HepG2 (cell line): ENCODE results near the gene SLC28A1. TPM values are rescaled to one million over a fixed set of nuclear protein-coding genes. Genes with fewer than 3 reads are reported as not detected.
A peak's percentile ranks its signal among the peaks of the same experiment; 100 is the strongest.

Experiments
- ATAC-seq: fragments of 200-7000 bp; cut with Tn5 transposase; 3 replicates; pipeline ENCODE4 v1.9.1; 2020; ENCODE audit warnings: mild to moderate bottlenecking, moderate library complexity
- BruUV-seq: library from RNA; stranded (reverse); fragments of 400-500 nt; replicated peaks from 2 replicates; lab custom pipeline; 2021; lab: Mats Ljungman, UMichigan
- CTCF ChIA-PET: fragments of 300-600 bp; formaldehyde crosslinking; extraction: SDS; loops from one replicate; lab custom pipeline; 2021; ENCODE audit warnings: low total read pairs, inconsistent platforms, low intra/inter-chr PET ratio; lab: Yijun Ruan, JAX
- POLR2A ChIA-PET: fragments of 350-600 bp; sonication (Branson Sonifier 250); formaldehyde crosslinking; loops from one replicate; lab custom pipeline; 2020; ENCODE audit warnings: antibody characterized with exemption, inconsistent platforms; lab: Yijun Ruan, JAX
- DNase-seq: peaks from one replicate; pipeline ENCODE4 v3.0.0-alpha.2; 2015; ENCODE audit warnings: low spot score
- FAIRE-seq: peaks from 3 replicates; lab custom pipeline; 2011; peaks lifted over from hg19 to GRCh38; lab: Jason Lieb, UNC
- H2AFZ ChIP-seq: one replicate; pipeline ENCODE4 v1.6.1; 2011; ENCODE audit warnings: low read length, inconsistent platforms
- H3K27ac ChIP-seq: fragments of 300-600 bp; 3 replicates; pipeline ENCODE4 v1.8.0; 2011; ENCODE audit warnings: mixed run types, mild to moderate bottlenecking, mixed read lengths, low read length, inconsistent platforms; ENCODE audit not compliant: insufficient read depth; ENCODE audit errors: extremely low read length
- H3K27me3 ChIP-seq, 2 experiments: fragments of 200-600 bp in 1 of 2; 2 replicates in 1 of 2; 3 replicates in 1 of 2; pipeline versions ENCODE4 v1.6.0 to v1.8.0; 2011; ENCODE audit warnings: low read length in 2 of 2, mild to moderate bottlenecking in 2 of 2, moderate library complexity in 2 of 2, inconsistent platforms in 1 of 2; ENCODE audit not compliant: insufficient read depth in 2 of 2, control insufficient read depth in 1 of 2
- H3K36me3 ChIP-seq, 2 experiments: fragments of 200-600 bp in 1 of 2; replicated peaks in 1 of 2; 2 replicates in 1 of 2; 3 replicates in 1 of 2; pipeline versions ENCODE4 v1.5.1 to v1.8.0; 2011; ENCODE audit warnings: low read length in 2 of 2, inconsistent platforms in 1 of 2; ENCODE audit not compliant: insufficient read depth in 2 of 2, control insufficient read depth in 1 of 2
- H3K4me1 ChIP-seq: 2 replicates; pipeline ENCODE4 v1.5.1; 2012; ENCODE audit warnings: low read length, inconsistent platforms; ENCODE audit not compliant: insufficient read depth
- H3K4me2 ChIP-seq: 2 replicates; pipeline ENCODE4 v1.6.0; 2011; ENCODE audit warnings: low read depth, low read length, inconsistent platforms
- H3K4me3 ChIP-seq, 3 experiments: fragments of 200-600 bp in 1 of 3; sonication (generic), shearing (Covaris generic) in 1 of 3; replicated peaks in 1 of 3; 2 replicates each; pipeline ENCODE4 v1.5.1; 2011 to 2016; ENCODE audit warnings: low read length in 3 of 3, inconsistent platforms in 2 of 3, low read depth in 2 of 3, mild to moderate bottlenecking in 2 of 3, control low read depth in 1 of 3, mixed read lengths in 1 of 3; ENCODE audit not compliant: insufficient read depth in 1 of 3
- H3K79me2 ChIP-seq: one replicate; pipeline ENCODE4 v1.6.1; 2011; ENCODE audit warnings: low read length, inconsistent platforms; ENCODE audit not compliant: insufficient read depth
- H3K9ac ChIP-seq: 2 replicates; pipeline ENCODE4 v1.6.0; 2011; ENCODE audit warnings: mild to moderate bottlenecking, low read depth, low read length, inconsistent platforms; ENCODE audit not compliant: insufficient read depth
- H3K9me3 ChIP-seq: 2 replicates; pipeline ENCODE4 v1.5.1; 2012; ENCODE audit warnings: mild to moderate bottlenecking, low read length
- H4K20me1 ChIP-seq: 2 replicates; pipeline ENCODE4 v1.6.0; 2011; ENCODE audit warnings: inconsistent platforms, mild to moderate bottlenecking, low read length, moderate library complexity; ENCODE audit not compliant: insufficient read depth
- HOXA5 ChIP-seq: sonication (generic); formaldehyde crosslinking; IDR thresholded peaks from 2 replicates; pipeline ENCODE4 v1.4.0; 2020; ENCODE audit warnings: missing genetic modification reagents
- TP53 ChIP-seq: sonication (generic); formaldehyde crosslinking; conservative IDR thresholded peaks from 2 replicates; pipeline ENCODE4 v1.4.0; 2020; ENCODE audit warnings: missing genetic modification reagents
- ZFYVE20 ChIP-seq: sonication (generic); formaldehyde crosslinking; IDR thresholded peaks from 2 replicates; pipeline ENCODE4 v1.8.0; 2023; ENCODE audit warnings: low read depth, mild to moderate bottlenecking, moderate library complexity, missing genetic modification reagents, borderline replicate concordance
- ZNF17 ChIP-seq: sonication (generic); formaldehyde crosslinking; IDR thresholded peaks from 2 replicates; pipeline ENCODE4 v1.5.0; 2020; ENCODE audit warnings: mild to moderate bottlenecking, missing genetic modification reagents
- ZNF768 ChIP-seq: sonication (generic); formaldehyde crosslinking; IDR thresholded peaks from 2 replicates; pipeline ENCODE4 v1.4.0; 2020; ENCODE audit warnings: missing genetic modification reagents
- WGBS: methylation state at CpG from one replicate; pipeline ENCODE4 v1.1.6; 2017; ENCODE audit warnings: low lambda C conversion rate; 5-methylcytosine and 5-hydroxymethylcytosine counted together
- in situ Hi-C: cut with HindIII; loops from 2 replicates; pipeline ENCODE4 v1.10.0; 2017; ENCODE audit warnings: low pct_unique_long_range_greater_than_20kb; ENCODE audit not compliant: extremely low pct_ligation_motif_present
- intact Hi-C: fragments of 100-400 bp; cut with micrococcal nuclease; formaldehyde crosslinking; loops from one replicate; pipeline ENCODE4 v1.10.0; 2022; ENCODE audit not compliant: unreplicated experiment
- polyA plus RNA-seq, 8 experiments: library from polyadenylated mRNA; depleted of rRNA in 3 of 8; stranded (reverse) in 7 of 8; unstranded in 1 of 8; fragments of >200 nt; fragmentation: Illumina TruSeq in 4 of 8; extraction: Trizol in 4 of 8; gene quantifications; 2 replicates each; pipeline versions ENCODE4 v1.2.1 to v1.2.3, GENCODE V29; 2011 to 2016; ENCODE audit warnings: low read depth in 4 of 8, missing spikeins in 1 of 8, mixed read lengths in 1 of 8; ENCODE audit not compliant: insufficient read depth in 1 of 8
- total RNA-seq, 5 experiments: library from RNA; depleted of rRNA; stranded (reverse); fragments of >200 nt; fragmentation: Illumina TruSeq; extraction: Trizol; gene quantifications; 2 replicates each; pipeline ENCODE4 v1.2.3, GENCODE V29; 2016; ENCODE audit warnings: low read depth in 1 of 5
- TF ChIP-seq, protein P1 (sequence below): fragments of 450-650 bp; IDR thresholded peaks from 2 replicates; pipeline ENCODE4 v1.6.1; 2016
- TF ChIP-seq, protein P2 (sequence below): IDR thresholded peaks from 2 replicates; pipeline ENCODE4 v1.6.1; 2012; ENCODE audit warnings: low read length, improper control_type of control experiment

SLC28A1 gene
- total and polyA plus RNA-seq, 2 of the 13 experiments (the other 11 are each of a cell fraction or from before 2014, with no cell fraction given), result 0.31 to 5.8 TPM

DNA sequence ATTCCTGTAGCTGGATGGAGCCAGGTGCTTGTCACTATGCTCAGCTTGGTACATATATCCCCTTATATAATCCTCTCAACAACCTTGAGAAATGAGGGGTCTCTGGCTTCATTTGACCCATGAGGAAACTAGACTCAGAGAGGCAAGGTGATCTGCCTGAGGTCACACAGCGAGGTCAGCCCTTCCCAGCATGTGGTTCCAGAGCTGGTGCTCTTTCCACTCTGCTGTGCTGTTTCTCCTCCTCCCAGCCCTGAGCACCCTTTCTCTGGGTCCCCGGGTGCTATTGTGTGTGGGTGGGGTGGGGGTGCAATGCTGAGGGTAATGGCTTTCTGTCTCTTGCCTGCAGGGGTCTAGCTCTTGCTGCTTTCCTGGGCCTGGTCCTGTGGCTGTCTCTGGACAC lies 19.3 kb downstream of the SLC28A1 start:
- no peak overlapping the region for H3K27ac ChIP-seq
- CTCF ChIA-PET, result no interaction called here
- POLR2A ChIA-PET, result no interaction called here
- no peaks in the 10 kb centered on the region for H3K79me2 ChIP-seq
- FAIRE-seq, result no peak
- no peaks in the 10 kb centered on the region for H3K36me3 ChIP-seq
- peaks cover 22% of the 10 kb centered on the region for H3K4me1 ChIP-seq
- no peak for TF ChIP-seq TP53 (CRISPR knock-in tag)
- peak; percentile 93 for TF ChIP-seq ZNF768 (CRISPR knock-in tag)
- no peak overlapping the region for H2AFZ ChIP-seq
- DNase-seq, result no peak
- H3K27me3 ChIP-seq, result no peaks in the 10 kb centered on the region
- H3K9me3 ChIP-seq, result no peaks in the 10 kb centered on the region
- 20% methylated on average over 1 of the region's 2 CpGs for WGBS
- no peak overlapping the region for H3K9ac ChIP-seq
- H4K20me1 ChIP-seq, result no peaks in the 10 kb centered on the region
- intact Hi-C loops, result no loop called here
- H3K4me2 ChIP-seq, result no peak overlapping the region
- no peak overlapping the region for H3K4me3 ChIP-seq
- BruUV-seq, result no TSS peak
- in situ Hi-C loops, result no loop called here
- peak; percentile 33; the same call in 2 of the 3 replicates for ATAC-seq

DNA sequence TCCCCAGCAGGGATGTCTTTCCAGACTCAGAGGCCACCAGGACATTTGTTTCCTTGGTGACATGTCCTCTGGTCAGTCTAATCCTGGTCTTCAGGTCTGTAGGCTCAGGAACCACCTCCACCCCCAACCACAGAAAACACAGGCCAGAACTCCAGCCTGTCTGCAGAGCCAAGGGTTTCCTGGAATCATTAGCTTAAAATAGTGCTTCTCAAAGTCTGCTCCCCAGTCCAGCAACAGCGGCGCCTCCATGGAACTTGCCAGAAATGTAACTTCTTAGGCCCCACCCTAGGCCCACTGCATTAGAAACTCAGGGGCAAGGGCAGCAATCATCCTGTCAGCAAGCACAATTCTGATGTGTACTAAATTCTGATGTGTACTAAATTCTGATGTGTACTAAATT lies 20.0 kb downstream of the SLC28A1 start:
- DNase-seq (no peak), ATAC-seq (no peak), FAIRE-seq (no peak)
- H3K4me3 ChIP-seq, result no peak overlapping the region
- BruUV-seq, result no TSS peak
- no peak overlapping the region for H3K4me2 ChIP-seq
- TF ChIP-seq ZNF17, result no peak
- no peak for TF ChIP-seq ZFYVE20
- no peak for TF ChIP-seq HOXA5 (CRISPR knock-in tag)
- TF ChIP-seq, protein P1, sequence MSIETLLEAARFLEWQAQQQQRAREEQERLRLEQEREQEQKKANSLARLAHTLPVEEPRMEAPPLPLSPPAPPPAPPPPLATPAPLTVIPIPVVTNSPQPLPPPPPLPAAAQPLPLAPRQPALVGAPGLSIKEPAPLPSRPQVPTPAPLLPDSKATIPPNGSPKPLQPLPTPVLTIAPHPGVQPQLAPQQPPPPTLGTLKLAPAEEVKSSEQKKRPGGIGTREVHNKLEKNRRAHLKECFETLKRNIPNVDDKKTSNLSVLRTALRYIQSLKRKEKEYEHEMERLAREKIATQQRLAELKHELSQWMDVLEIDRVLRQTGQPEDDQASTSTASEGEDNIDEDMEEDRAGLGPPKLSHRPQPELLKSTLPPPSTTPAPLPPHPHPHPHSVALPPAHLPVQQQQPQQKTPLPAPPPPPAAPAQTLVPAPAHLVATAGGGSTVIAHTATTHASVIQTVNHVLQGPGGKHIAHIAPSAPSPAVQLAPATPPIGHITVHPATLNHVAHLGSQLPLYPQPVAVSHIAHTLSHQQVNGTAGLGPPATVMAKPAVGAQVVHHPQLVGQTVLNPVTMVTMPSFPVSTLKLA, result no peak
- TF ChIP-seq, protein P2, sequence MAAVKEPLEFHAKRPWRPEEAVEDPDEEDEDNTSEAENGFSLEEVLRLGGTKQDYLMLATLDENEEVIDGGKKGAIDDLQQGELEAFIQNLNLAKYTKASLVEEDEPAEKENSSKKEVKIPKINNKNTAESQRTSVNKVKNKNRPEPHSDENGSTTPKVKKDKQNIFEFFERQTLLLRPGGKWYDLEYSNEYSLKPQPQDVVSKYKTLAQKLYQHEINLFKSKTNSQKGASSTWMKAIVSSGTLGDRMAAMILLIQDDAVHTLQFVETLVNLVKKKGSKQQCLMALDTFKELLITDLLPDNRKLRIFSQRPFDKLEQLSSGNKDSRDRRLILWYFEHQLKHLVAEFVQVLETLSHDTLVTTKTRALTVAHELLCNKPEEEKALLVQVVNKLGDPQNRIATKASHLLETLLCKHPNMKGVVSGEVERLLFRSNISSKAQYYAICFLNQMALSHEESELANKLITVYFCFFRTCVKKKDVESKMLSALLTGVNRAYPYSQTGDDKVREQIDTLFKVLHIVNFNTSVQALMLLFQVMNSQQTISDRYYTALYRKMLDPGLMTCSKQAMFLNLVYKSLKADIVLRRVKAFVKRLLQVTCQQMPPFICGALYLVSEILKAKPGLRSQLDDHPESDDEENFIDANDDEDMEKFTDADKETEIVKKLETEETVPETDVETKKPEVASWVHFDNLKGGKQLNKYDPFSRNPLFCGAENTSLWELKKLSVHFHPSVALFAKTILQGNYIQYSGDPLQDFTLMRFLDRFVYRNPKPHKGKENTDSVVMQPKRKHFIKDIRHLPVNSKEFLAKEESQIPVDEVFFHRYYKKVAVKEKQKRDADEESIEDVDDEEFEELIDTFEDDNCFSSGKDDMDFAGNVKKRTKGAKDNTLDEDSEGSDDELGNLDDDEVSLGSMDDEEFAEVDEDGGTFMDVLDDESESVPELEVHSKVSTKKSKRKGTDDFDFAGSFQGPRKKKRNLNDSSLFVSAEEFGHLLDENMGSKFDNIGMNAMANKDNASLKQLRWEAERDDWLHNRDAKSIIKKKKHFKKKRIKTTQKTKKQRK, result no peak
- no peaks in the 10 kb centered on the region for H3K9me3 ChIP-seq
- no peak overlapping the region for H3K9ac ChIP-seq
- H4K20me1 ChIP-seq, result no peaks in the 10 kb centered on the region
- in situ Hi-C loops, result no loop called here
- WGBS, result 80% methylated on average over 2 of the region's 2 CpGs
- intact Hi-C loops, result no loop called here
- CTCF ChIA-PET, result no interaction called here
- no peak overlapping the region for H3K27ac ChIP-seq
- H3K36me3 ChIP-seq, result no peaks in the 10 kb centered on the region
- H3K27me3 ChIP-seq, result no peaks in the 10 kb centered on the region
- H3K79me2 ChIP-seq, result no peaks in the 10 kb centered on the region
- H3K4me1 ChIP-seq, result peaks cover 28% of the 10 kb centered on the region
- POLR2A ChIA-PET, result no interaction called here
- no peak overlapping the region for H2AFZ ChIP-seq
